OCI-LY7 (cell line): ENCODE results near the gene CDCP1.

Experiments used
- CTCF ChIP-seq: fragments of 200-600 bp; sonication (generic); conservative IDR thresholded peaks from 2 replicates; pipeline ENCODE4 v1.5.1; 2014; ENCODE audit warnings: mild to moderate bottlenecking, antibody characterized with exemption, low read length, moderate library complexity, mixed read lengths
- EZH2phosphoT487 ChIP-seq: fragments of 200-600 bp; sonication (generic); IDR thresholded peaks from 2 replicates; pipeline ENCODE4 v1.6.1; 2018; ENCODE audit warnings: low read depth, borderline replicate concordance, mild to moderate bottlenecking, mixed run types, antibody characterized with exemption, low read length, moderate library complexity, mixed read lengths

GRCh38 chr3:45119376-45119775, 26.8 kb downstream of the CDCP1 start:
- TF ChIP-seq CTCF (no peak), EZH2phosphoT487 (no peak)
